COLO668 (cell line): ENCODE results near the gene ADCY6.
"Not testable (repeated sequence)": the region's sequence is repeated elsewhere in the genome, so short reads cannot be mapped to it uniquely, and the experiment has no call there.

Source experiments
- DNase-seq: peaks from one replicate; lab custom pipeline; 2025; ENCODE audit not compliant: unreplicated experiment; lab: John Stamatoyannopoulos, UW

The ADCY6 gene

DNA sequence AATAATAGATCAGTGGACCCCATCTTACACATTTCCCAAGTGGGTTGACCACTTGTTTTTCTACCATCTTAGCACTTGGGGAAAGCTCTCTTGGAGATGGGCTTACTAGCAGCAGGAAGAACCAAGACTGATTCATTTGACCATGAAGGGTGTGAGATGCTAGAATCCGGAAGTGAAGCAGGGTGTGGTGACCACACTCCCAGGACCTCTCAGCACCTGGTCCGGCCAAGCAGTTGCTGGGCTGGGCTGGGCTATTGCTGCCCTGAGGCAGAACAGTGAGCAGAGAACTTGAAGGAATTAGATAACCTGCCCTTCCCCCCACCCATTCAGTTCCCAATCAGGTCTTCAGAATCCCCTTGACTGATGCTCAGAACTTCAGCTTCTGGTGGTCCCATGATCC is 24.4 kb downstream of the ADCY6 start:
- no peak for DNase-seq

DNA sequence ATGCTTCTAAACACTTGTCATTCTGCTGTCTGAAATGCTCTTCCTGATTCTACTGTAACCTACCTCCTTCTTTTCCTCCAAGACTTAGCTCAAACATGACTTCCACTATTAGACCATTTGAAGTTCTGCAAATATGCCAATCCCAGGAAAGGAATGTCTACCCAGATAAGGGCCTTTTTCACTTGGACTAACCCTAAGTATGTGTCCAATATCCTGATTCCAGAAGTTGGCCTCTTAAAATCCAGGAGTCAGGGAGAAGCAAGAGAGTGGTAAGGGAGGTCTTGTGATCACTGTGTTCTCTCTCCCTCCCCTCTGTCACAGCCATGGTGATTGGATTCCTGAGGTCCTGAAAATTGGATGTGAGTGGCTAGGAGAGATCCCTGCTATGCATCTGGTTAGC is 30.2 kb downstream of the ADCY6 start:
- DNase-seq: no peak

DNA sequence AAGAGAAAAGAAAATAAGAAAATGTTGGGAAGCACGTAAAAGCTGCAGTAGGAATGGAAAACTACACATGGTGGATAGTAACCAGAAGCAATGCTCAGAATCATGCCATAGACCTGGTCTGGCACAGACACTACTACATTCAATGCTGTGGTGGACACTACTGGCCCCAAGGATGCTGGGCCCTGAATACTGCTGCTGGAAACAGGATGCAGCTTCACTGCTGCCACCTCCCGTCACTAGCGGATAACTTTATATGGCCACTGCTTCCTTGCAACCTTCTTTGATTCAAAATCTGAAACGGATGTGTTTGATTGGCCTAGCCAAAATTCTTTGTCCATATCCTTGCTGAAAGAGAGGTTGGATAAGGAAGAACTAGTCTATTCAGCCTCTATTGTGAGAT is 30.7 kb downstream of the ADCY6 start:
- DNase-seq: no peak

DNA sequence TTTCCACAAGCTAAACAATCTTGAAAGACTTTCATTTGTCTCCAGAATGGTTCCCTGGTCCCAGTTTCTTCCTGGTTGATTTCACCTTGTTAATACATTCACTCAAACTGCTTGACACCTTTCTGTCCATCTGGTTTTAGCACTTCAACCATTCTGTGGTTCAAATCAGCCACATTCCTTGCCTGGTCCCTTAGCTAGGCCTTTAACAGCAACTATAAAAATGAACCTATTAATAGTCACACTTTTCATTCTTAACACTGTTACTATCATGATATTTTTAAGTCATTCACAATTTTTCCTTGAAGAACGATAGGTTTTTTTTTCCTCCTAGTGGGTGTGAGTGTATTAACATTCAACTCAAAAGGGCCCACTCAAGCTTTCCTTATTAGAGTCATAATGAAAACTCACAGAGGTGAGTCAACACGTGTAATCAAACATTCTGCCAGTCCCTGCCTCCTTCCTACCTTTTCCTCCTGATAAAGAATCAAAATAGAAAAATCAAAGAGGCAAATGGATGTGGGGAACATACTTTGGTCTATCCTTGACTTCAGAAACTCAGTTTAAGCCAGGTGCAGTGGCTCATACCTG is 38.0 kb downstream of the ADCY6 start:
- no peak for DNase-seq

DNA sequence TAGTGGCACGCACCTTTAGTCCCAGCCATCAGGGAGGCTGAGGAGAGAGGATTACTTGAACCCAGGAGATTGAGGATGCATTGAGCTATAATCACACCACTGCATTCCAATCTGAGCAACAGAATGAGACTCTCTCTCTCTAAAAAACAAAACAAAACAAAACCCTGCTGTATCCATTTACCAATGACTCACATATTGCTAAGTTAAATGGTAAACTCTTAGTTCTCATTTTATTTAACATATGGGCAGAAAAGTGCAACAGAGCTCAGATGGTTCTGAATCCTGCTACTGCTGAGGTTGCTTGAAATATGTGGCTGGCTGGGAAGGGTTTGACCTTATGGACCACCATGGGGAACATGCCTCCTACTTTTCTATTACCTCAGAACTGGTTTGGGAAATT is 38.7 kb downstream of the ADCY6 start:
- DNase-seq: no peak

DNA sequence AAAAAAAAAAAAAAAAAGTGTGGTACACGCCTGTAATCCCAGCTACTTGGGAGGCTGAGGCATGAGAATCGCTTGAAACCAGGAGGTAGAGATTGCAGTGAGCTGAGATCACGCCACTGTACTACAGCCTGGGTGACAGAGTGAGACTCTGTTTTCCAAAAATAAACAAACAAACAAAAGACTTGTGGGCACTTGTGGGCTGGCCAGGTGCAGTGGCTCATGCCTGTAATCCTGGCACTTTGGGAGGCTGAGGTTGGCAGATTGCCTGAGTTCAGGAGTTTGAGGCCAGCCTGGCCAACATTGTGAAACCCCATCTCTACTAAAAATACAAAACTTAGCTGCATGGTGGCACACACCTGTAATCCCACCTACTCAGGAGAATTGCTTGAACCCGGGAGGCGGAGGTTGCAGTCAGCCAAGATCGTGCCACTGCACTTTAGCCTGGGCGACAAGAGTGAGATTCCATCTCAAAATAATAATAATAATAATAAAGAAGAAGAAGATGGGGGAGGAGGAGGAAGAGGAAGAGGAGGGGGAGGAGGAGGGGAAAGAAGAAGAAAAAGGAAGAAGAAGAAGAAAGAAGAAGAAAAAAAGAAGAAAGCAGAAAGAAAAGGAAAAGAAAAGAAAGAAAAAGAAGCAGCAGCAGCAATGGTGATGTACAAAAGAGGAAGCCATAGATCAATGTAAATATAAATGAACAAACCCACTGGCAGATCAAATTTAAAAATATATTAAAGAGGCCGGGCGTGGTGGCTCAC is 44.5 kb downstream of the ADCY6 start:
- peak; percentile 7 for DNase-seq

DNA sequence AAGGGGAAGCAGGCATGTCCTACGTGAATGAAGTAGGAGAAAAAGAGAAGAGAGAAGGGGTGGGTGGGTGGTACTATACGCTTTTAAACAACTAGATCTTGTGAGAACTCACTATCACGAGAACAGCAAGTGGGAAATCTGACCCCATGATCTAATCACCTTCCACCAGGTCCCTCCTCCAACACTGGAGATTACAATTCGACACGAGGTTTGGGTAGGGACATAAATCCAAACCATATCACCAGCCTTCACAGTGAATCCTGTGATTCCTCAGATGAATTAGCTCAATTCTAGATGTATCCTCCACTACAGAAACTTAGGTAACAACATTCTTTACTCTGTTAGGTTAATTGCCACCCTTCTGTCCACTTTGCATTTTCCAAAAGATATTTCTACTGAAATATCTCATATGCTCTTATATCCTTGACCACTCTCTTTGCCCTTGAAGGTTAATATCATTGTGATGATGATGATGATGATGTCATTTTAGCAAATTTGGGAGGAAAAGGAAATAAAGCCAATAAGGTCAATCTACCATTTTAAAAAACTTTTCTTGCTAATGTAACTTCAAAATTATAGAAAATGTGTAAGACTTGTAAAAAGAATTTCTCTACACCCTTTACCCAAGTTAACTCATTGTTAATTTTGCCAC is 49.1 kb downstream of the ADCY6 start:
- no peak for DNase-seq

DNA sequence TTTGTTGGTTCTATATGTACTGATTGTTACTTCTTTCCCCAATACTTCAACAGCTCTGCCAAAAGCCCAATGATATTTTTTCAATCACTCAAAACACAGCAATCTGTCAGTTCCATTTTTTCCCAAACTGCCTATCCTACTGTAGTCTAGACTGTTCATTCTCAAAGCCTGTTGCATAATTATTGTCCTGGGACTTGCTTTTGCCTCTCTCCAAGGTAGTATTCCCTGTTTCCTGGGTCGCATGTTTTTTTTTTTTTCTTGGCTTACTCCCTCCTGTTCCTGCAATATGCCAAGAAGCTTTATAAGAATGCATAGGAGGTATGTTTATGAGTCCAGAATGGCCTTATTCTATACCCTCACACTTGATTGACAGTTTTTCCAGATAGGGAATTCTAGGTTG is 52.4 kb downstream of the ADCY6 start:
- no peak for DNase-seq

DNA sequence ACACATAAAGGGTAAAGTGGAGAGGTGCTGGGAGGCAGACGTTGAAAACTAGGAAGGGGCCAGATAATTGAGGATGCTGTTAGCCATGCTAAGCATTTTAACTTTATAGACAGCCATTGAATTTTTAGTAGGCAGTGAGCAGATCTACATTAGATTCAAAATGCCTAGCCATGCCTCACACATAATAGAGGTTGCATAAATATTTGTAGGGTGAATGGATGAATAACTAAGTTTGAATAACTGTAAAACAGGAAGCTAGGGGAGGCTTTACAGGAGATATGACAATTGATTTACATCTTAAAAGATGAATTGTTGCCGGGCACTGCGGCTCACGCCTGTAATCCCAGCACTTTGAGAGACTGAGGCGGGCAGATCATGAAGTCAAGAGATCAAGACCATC is 60.1 kb downstream of the ADCY6 start:
- no peak for DNase-seq

DNA sequence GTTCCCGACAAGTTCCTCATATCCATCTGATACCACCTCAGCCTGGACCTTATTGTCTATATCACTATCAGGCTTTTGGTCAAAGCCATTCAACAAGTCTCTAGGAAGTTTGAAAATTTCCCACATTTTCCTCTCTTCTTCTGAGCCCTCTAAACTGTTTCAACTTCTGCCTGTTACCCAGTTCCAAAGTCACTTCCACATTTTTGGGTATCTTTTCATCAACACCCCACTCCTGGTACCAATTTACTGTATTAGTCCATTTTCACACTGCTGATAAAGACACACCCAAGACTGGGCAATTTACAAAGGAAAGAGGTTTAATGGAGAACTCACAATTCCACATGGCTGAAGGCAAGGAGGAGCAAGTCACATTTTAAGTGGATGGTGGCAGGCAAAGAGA is 68.2 kb downstream of the ADCY6 start:
- not testable (repeated sequence) for DNase-seq

DNA sequence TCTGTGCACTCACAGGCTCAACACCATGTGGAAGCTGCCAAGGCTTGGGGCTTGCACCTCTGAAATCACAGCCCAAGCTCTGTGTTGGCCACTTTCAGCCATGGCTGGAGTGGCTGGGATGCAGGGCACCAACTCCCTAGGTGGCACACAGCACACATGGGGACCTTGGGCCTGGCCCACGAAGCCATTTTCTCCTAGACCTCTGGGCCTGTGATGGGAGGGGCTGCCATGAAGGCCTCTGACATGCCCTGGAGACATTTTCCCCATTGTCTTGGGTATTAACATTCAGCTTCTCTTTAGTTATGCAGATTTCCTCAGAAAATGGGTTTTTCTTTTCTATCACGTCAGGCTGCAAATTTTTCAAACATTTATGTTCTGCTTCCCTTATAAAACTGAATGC is 68.7 kb downstream of the ADCY6 start:
- DNase-seq: not testable (repeated sequence)

DNA sequence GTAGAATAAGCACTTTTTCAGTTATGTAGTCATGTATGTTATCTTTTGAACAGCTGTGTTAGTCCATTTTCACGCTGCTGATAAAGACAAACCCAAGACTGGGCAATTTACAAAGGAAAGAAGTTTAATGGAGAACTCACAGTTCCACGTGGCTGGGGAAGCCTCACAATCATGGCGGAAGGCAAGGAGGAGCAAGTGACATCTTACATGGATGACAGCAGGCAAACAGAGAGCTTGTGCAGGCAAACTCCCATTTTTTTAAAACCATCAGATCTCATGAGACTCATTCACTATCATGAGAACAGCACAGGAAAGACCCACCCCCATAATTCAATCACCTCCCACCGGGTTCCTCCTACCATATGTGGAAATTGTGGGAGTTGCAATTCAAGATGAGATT is 69.9 kb downstream of the ADCY6 start:
- DNase-seq: not testable (repeated sequence)

DNA sequence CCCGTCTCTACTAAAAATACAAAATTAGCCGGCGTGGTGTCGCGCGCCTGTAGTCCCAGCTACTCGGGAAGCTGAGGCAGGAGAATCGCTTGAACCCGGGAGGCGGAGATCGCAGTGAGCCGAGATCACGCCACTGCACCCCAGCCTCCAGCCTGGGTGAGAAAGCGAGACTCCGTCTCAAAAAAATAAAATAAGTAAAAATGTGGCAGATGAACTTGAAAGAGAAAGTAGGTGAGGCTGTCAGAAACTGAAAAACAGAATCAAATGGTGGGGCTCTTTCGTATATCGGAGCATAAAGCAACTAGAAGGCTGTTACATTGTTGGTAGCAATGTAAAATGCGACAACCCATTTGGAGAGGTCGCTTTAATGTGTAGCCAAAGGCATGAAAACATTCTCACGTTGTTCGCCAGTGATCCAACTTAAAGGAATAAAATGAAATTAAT is 71.6 kb downstream of the ADCY6 start:
- no peak for DNase-seq

DNA sequence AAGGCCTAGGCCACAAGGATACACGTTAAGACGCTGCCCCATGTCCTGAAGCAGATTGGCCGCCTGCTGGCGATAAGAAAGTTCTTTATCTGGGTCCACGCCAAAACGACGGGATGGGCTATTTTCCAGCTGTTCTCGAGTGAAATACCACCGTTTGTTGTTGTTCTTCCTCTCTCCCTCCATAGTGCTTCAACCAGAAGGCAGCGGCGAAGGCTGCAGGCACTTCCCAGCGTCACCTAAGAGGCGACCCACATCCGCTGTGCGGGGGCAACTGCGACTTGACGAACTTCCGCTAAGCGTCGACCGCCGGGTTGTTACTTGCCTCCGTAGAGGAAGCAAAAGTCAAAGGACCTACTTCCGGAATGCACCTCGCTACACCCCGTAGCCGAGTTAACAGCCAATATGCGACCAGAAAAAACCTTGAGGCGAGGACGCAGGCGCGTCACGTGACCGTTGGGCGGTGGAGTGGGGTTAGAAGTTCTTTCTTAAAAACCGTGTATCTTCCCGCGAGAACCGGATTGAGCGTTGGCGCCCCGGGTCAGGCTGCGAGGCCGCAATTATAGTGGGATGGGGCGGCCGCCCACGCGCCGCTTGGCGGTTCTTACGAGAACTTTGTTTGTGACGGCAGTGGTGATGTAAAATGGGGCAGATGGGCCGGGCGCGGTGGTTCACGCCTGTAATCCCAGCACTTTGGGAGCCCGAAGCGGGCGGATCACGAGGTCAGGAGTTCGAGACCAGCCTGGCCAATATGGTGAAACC is 72.2 kb downstream of the ADCY6 start, which contains the start of gene CCNT1:
Gene CCNT1 (minus strand): TSS at position 215 of the 759 bp plus-strand sequence. CDS start 32 bp downstream, at position 183.
- DNase-seq: peak; percentile 95
